ENCODE results near the gene CHIT1. TPM values are rescaled to one million over a fixed set of nuclear protein-coding genes. Genes with fewer than 3 reads are reported as not detected.

CHIT1 gene
- polyA plus RNA-seq (ENCODE audit: insufficient read length) = 0.10 TPM
- long read RNA-seq, donor 1, partial matches to known transcripts = 0 of 1 reads
- long read RNA-seq, donor 1, other reads (novel, unspliced or antisense) = 0 of 1 reads
- long read RNA-seq, donor 2 = 0 reads
- long read RNA-seq, donor 3 = 0 reads
- long read RNA-seq, donor 4 = 0 reads
- long read RNA-seq, donor 5 = 0 reads
- long read RNA-seq, donor 6 = 0 reads
- long read RNA-seq, donor 7, partial matches to known transcripts = 0 of 1 reads
- long read RNA-seq, donor 7, other reads (novel, unspliced or antisense) = 0 of 1 reads
- long read RNA-seq, donor 8 = 0 reads

DNA sequence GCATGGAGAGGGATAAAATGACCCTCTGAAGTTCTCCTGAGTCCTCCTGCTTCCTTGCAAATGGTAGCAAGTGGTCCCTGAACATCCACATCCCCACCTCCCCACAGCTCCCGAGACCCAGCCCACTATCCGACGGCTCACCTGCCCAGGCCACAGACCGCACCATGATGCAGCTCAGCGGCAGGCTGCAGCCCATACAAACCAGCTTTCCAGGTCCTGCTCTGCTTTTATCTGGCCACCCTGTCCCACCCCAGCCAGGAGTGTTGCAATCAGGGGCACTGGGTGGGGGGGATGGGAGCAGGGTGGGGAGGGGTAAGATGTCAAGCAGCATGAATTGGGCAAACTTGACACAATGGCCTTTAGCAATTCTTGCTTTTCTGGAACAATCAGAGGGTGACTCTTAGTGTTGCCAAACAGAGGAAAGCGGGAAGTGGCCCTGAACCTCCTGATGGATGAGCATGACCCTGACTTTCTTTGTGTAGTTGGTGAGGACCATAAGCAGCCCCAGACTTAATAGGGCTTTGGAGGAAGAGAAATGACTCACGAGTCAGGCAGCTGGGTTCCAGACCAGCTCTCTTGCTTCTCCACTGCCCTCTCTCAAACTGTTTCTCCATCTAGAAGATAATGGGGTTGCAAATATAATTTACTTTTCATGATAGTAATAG lies at the start of gene CHIT1:
TSS of gene CHIT1 (minus strand) at position 203 of the 665 bp plus-strand sequence. CDS start at position 166, 37 bp downstream.
- DNase-seq = no peak

DNA sequence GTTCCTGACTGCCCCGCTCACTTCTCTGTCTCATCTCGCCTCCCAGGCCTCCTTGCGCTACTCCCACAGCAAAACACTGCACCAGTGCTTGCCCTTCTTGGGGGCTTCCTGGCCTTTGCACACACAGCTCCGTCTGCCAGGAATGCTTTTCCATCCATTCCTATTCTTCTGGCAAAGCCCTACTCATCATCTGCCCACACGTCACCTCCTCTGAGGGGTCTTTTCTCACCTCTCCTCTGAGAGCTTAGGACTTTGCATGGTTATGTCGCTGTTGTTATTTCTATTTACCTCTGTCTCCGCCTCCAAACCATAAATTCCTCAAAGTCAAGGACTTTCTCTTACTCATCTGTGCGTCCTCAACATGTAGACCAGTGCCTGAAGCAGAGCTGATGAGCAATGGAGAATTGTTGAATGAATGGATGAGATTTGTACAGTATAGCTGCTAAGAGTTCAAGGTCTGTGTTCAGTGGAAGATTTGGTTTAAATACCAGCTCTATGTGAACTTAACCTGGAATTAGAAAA lies 49.5 kb upstream of the CHIT1 start:
- DNase-seq = no peak

DNA sequence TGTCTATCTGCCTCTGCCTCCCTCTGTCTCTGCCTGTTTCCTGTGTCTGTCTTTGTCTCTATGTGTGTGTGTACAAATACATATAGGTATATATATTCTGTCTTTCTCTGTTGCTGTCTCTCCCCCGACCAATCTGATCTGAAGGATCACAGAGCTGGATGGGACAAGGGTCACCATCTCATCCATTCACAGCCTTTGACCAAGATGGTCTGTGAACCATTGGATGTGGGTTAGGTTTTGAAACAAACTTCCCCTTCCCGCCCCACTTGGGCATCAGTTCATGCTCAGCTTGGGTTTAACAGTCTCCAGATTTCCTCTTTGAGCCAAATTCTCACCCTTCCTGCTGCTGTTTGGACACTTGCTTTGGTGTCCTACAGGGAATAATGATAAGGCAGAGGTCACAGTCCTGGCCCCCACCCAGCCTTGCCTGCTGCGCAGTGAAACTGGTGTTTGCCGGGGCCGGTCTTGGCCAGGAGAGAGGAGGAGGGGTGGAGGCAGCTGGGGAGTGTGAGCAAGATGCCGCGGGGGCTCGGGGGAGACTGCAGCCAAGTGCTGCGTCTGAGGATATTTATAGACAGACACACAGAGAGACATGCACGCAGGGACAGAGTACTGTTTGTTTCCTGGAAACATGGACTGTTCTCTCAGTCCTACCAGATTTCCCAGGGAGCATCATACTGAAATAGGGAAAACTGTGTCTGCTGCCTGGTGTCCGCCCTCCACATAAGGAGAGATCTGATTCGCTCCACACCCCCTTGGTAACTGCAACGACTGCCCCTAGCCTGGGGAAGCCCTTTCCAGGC lies 48.8 kb upstream of the CHIT1 start:
- DNase-seq = peak; percentile 74

DNA sequence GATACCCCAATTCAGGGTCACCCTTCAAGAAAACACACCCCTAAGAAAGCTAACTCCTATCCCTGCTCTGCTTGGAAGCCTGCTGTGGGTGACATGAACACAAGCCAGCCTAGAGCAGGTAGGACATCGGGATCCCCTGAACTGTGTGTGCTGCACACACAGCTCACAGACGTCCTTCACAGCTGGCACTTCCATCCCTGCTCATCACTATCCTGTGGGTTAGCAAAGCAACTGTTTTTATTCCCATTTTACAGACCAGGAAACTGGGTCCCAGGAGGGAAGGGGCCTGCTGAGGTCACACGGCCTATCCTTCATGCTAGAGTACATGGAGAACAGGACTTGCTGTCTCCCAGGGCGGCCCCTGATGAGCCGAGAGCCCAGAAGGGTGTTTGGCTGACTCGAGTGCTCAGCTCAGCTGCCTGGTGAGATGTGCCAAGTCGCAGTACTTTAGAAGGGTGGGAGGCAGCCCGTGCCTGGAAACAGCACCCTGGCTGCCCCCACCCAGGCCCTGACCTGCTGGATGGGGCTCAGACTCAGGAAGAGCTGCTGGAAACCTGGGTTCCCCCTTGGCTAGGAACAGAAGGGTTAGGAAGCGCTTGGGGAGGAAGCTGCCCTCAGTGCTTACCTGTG lies 47.6 kb upstream of the CHIT1 start:
- no peak for DNase-seq

DNA sequence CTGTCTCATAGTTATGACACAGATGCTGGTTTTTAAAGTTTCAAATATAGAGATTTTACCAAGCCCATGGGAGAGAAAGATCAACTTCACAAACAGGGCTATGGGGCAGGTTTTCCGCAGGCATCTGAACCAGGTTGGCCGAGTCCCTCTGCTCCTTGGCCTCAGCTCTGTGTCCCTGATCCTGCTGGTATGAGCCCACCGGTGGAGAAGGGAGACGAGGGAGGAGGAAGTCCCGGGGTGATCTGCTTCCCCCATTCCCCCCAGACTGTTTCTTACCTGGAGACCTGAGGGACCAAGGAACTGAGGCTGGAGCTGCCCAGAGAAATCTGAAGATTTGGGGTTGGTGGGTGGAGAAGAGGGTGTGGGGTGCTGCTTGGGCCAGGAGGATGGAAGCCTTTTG lies 46.9 kb upstream of the CHIT1 start:
- DNase-seq = no peak

DNA sequence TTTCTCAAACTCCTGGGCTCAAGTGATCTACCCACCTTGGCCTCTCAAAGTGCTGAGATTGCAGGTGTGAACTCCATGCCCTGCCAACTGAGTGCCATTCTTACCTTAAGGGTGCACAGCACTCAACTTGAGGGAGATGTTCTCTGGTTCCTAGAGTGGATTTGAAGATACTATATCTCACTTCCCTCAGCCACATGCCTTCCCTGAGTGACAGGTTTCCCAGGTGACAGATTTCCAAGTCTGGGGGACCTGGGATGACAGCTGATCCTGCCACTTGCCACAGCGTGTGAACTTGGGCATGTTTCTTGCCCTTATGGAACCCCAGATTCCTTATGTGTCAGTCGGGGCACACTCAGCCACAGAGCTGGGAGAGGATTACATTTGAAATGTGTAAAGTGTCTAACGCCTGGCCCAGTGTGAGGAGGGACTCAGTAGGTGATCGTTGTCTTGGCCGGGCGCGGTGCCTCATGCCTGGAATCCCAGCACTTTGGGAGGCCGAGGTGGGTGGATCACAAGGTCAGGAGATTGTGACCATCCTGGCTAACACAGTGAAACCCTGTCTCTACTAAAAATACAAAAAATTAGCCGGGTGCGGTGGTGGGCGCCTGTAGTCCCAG lies 46.3 kb upstream of the CHIT1 start:
- no peak for DNase-seq

DNA sequence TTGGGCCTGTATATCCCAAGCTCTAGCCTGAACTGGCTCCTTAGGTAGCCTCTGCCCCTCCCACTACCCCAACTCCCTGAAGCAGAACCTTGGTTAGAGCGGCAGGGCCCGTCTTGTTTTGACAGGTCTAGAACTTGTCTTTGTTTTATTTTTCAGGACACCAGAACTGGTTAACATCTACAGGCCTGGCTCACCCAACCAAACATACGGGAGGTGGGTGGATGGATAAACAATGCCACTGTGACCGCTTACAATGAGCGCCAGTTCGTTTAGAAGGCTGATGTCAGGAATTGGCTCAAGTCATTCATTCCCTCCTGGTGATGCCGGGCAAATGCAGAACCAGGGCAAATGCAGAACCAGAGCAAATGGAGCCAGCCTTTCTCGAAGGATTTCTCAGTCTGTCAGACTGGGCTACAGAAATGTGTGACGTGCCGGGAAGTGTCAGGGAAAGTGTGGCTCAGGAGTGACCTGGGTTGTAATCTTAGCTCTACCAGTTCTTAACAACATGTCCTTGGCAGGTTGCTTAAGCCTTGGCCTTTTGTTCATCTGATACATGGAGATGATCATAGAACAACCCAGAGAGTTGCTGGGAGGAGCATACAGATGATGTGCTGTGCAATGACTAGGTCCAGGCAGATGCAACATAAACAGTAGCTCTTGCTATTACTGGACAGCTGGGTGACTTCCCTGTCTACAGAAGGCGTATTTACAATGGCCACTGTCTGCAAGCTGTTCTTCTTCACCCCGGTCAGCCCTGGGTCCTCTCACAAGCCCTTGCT lies 45.3 kb upstream of the CHIT1 start:
- DNase-seq = no peak

DNA sequence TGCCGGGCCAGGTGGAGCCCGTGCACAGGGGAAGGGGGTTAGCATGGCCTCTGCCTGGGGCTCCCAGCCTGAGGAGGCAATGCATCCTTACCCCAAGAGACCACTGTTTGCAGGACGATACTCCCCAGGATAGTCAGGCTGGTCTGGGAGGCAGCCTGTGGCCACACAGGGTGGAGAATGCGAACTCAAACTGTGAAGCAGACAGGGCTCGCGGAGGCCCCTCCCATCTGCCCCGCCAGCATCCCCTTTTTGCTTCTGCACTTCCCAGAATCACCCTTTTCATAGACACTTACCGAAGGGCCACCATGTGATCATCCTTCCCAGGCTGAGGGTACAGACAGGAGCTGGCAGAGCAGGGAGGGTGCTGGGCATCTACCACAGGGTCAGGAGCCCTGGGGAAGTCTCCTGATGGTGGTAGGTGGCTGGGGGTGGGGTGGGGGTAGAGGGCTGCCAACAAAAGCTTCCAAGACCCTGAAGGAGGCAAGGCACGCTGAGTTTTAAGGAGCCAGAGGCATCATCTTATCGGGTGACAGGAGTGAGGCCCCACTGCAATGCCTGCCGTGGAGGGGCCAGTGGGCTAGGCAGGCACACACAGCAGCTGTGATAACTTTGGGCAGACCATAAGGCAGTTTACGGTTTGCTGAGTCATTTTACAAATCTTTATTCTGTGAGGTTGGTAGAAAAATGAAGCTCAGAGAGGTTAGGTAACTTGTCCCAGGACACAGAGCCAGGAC lies 44.6 kb upstream of the CHIT1 start:
- DNase-seq = no peak

DNA sequence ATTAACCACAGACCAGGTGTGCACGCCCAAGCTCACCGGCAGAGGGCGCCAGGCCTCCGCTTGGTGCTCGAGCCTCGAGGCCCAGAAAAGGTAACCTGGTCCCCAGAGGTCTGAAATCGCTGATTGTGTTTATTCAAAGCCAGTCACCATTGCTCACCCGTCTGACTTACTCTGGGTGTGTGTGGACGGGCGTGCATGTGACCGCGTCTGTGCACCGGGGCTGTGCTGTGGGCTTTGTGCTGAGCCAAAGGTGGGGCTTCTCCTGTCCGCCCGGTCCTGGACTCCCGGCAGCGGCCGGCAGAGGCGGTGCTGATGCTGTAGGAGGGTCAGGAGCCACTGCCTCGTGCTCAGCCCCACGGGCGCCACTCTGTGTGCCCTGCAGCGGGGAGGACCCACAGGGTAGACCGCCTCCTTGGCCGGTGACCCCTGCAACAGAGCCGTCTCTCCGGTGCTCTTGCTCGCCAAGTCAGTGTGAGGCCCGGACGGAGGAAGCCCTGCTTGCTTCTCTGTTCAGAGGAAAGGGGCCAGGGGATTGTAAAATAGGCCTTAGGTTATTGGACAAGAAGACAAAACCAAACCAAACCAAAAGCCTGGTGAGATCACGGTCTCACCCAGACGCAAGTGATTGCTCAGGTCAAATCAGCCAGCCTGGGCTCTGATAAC lies 43.9 kb upstream of the CHIT1 start:
- DNase-seq = peak; percentile 90

DNA sequence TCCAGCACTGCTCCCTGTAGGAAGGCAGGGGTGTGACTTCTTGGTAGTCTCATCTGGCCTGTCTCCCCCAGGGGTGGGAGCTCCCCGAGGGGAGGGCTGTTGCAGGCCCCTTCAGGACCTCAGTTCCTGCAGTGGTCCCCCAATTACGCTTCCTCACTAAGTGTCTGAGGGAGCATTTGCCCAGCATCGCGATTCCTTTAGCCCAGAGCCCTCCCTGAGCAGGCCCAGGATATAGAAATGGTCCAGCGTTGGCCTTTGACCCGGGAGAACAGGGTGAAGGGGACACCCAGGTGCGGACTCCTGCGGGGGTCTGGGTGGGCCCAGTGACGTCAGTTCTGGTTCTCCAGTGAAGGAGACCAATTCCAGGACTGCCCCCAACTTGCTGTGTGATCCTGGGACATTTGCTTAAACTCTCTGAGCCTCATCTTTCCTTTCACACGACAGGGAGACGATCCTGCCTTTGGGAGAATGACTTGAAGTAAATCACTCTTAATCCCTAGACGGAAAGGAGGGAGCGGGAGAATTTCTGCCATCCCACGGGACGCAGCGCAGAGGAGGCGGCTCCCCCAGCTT lies 43.2 kb upstream of the CHIT1 start:
- no peak for DNase-seq

DNA sequence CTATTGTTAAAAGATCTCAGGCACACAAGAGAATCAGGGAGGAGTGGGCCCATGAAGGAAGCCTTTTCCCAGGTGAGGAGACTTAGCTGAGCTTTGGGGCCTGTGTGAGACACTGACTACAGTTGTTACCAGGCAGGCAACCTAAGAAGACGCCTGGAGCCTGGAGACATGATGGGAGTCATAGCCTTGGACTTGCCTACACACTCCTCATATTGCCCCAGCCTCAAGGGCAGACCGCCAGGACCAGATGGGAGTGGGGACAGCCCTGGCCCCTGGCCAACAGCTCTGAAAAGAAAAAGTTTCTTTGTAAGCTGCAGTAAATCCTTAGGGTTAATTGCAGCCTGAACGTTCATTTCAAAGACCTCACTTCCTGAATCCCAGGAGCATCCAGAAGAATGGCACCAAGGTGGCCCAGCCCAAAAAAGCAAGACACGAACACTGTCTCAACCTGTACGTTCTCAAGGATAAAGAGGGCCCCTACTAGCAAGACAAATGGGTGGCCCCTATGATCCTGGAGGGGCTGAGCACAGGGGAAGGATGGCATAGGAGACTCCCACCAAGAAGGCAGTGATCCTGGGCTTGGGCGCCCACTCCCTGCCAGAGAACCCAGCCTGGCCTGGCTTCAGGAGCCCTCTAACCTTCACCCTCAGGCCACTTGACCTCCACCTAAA lies 42.6 kb upstream of the CHIT1 start:
- DNase-seq = no peak

DNA sequence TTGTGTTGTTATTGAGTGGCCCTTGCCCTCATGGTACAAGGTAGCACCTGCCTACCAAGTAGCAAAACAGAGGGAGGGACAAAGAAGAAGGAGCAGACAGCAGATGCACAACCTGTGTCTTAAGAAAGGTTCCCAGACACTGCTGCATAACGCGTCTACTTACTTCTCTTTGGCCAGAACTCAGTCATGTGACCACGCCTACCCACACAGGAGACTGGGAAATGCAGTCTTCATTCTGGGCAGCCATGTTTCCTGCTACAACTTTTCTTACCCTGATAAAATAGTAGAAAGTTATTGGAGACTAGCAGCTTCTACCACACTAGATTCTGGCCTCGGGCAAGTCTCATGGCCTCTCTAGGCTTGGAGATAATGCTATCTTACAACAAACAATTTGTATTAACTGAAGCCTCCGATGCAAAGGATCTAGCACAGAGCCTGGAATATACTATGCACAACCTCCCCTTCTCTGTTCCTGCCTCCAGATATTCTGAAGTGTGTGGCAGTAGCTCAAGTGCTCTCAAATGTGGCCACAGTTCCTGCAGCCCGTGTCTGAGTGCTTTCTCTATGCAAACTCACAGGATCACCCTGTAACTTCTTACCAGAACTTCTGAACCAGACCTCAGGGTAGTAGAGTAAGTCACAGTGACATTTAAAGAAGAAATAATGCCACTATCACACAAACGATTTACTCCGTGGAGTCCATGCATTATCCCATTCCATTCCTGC lies 41.7 kb upstream of the CHIT1 start:
- DNase-seq = no peak

DNA sequence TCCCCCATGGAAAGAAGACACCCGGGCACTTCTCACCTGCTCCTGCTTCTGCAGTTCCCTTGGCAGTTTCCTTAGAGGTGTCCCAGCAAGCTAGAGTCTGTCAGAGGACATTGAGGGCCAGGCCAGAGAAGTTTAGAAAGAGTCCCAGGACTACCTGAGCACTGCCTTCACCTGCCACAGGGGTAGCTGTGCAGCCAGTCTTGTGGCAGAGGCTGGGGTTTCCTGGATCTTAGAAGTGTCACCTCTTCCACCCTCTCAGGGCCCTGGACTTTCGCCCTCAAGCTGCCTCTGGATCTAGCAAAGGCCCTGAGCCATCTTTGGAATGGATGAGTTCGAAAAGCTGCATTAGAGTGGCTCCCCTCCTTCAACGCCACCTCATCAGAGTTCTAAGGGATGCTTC lies 41.0 kb upstream of the CHIT1 start:
- DNase-seq = no peak

DNA sequence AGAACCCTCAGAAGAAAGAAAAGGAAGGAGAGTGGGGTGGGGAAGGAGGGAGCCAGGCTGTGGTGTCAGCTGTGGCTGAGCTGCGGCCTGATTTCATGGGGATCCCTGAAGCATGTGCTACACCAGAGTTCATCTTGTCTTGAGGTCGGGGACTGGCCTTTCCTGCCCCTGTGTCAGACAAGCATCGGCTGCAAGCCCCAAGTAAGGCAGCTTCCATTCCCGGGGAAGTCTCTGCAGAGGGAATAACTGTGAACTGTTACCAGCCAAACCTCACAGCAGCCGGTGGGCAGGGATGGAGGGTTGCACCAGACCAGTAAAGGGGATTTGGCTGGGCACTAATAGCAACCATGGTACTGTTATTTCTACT lies 40.2 kb upstream of the CHIT1 start:
- DNase-seq = no peak

DNA sequence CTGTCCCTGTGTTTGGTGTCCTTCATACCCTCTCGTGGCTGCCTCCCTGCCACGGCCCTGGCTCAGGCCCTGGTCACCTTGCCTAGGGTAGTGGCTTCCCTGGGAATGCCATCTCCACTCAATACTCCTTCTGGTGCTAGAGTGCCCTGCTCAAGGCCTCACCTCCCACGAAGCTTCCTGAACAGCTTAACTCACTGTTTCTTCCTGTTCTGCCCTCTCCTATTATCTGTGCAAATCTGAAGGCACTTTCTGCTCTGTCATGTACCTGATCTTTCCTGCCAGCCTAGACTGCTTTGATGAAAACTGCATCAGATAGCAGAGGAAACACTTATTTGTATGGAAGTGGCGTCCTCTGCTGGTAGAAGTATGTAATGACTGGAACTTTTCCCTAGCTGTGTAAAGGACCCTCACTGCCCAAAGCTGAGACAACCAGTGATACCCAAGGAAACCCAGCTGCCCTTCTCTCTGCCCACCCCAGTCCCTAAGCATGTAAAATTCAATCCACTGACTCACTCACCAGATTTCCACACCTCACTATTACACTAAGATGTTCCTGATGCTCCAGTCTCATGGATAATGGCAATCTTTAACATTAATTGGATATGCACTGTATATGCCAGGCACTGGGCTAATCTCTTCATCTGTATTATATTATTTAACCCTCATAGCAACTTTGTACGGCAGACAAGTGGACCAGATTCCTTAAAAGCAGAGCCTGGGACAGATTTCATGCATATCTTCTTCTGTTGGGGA lies 39.6 kb upstream of the CHIT1 start:
- peak; percentile 79 for DNase-seq

DNA sequence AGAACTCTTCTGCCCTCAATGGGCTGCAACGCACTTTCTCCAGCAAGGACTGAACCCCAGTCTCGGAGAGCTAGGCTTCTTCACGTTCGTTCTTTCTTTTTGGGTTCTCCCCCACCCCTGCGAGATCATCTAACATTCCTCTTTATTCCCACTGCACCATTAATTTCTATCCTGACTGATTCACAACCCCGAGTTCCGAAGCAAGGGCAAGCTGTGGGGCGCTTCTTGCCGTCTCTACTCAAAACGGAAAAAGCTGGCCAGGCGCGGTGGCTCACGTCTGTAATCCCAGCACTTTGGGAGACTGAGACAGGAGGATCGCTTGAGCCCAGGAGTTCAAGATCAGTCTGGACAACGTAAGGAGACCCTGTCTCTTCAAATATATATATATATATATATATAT lies 38.4 kb upstream of the CHIT1 start:
- DNase-seq = no peak

DNA sequence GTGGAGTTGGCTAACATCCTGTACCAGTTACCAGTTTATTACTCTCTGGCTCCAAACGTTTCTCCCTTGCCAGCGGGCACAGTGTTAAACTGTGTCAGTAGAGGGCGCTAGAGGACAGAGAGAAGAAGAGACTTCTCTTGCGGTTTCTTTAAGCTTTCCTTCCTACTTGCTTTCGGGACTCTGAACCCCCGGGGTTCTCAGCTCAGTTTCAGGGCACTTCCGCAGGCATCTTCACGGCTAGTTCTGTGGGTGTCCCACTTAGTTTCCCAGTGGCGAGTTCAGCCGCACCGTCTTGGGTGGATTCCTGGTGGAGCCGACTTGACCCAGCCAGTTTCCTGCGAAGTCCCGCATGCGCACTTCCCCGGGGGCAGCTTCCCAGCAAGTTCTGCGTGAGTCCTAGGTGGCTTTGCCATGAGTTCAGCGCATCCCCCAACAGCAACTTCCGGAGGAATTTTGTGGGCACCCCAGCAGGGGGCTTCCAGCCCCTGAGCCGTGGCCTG lies 37.9 kb upstream of the CHIT1 start:
- DNase-seq = peak; percentile 95
